Astrocyte of the cerebellum (primary cell): ENCODE results near the gene SULT2B1.

Source experiments
- DNase-seq: peaks from one replicate; pipeline ENCODE4 v3.0.0-alpha.2; 2011; ENCODE audit warnings: low read depth
- H3K4me3 ChIP-seq: 2 replicates; pipeline ENCODE4 v1.5.1; 2011; ENCODE audit warnings: mild to moderate bottlenecking, low read depth, low read length, moderate library complexity
- in situ Hi-C: cut with HindIII; loops from 2 replicates; pipeline ENCODE4 v1.10.0; 2017; ENCODE audit warnings: low sequenced_read_pairs
- TF ChIP-seq, protein P1 (sequence below): IDR thresholded peaks from 2 replicates; pipeline ENCODE4 v1.5.1; 2012; ENCODE audit warnings: low read length, low read depth, moderate library complexity, mild to moderate bottlenecking; ENCODE audit errors: missing control alignments

SULT2B1 gene

DNA sequence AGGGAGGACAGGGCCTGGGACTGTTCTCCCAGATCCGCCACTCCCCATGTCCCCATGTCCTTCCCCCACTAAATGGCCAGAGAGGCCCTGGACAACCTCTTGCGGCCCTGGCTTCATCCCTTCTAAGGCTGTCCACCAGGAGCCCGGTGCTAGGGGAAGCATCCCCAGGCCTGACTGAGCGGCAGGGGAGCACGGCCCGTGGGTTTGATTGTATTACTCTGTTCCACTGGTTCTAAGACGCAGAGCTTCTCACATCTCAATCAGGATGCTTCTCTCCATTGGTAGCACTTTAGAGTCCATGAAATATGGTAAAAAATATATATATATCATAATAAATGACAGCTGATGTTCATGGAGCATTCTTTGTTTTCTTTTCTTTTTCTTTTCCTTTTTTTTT lies 55.4 kb downstream of the SULT2B1 start:
- no peak overlapping the region for H3K4me3 ChIP-seq
- in situ Hi-C loops, result no loop called here
- no peak for DNase-seq
- TF ChIP-seq, protein P1, sequence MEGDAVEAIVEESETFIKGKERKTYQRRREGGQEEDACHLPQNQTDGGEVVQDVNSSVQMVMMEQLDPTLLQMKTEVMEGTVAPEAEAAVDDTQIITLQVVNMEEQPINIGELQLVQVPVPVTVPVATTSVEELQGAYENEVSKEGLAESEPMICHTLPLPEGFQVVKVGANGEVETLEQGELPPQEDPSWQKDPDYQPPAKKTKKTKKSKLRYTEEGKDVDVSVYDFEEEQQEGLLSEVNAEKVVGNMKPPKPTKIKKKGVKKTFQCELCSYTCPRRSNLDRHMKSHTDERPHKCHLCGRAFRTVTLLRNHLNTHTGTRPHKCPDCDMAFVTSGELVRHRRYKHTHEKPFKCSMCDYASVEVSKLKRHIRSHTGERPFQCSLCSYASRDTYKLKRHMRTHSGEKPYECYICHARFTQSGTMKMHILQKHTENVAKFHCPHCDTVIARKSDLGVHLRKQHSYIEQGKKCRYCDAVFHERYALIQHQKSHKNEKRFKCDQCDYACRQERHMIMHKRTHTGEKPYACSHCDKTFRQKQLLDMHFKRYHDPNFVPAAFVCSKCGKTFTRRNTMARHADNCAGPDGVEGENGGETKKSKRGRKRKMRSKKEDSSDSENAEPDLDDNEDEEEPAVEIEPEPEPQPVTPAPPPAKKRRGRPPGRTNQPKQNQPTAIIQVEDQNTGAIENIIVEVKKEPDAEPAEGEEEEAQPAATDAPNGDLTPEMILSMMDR, result no peak

GRCh38 chr19:48608798-48609263 lies 56.9 kb downstream of the SULT2B1 start:
- no peak for DNase-seq
- in situ Hi-C loops, result no loop called here
- TF ChIP-seq, protein P1, result peak; percentile 62
- no peak overlapping the region for H3K4me3 ChIP-seq

DNA sequence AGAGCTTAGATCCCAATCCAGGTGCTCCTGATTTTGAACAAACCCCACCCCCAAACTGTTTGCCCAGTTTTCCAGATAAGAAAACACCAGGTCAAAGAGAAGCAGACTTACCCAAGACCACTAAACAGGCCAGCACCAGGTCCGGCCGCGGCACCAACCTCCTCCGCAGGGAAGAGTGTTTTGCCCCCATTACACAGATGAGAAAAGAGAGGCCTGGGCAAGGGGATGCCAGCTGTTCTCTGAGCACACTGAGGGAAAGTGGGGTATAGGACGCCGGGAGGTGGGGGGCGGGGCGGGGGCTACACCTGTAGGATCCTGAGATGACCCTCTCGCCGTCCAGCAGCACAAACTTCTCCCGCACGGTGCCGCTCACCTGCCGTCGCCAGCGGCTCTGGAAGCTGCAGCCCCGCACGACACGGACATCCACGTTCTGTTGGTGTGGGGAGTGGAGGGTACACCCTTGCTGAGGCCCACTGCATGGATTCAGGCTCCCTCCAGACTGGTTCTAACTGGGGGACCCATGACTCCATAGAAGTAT lies 57.7 kb downstream of the SULT2B1 start:
- no peak overlapping the region for H3K4me3 ChIP-seq
- DNase-seq, result no peak
- in situ Hi-C loops, result no loop called here
- TF ChIP-seq, protein P1, result no peak

DNA sequence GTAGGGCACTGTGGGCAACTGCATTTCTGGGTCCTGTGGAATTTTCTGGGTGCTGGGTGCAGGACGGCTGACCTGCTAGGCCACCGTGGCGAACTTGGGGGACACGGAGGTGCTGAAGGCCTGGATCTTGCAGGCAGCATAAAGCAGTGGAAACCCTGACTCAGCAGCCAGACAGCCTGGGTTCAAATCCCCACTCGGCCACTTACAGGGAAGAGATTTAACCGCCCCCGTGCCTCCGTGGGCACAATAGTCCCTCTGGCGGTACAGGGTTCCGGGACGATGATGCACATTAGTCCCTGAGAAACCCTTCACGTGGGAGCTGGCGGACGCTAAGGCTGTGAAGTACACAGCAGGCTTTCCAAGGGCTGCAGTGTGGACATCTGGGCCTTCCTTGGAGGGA lies 59.9 kb downstream of the SULT2B1 start:
- no peak for DNase-seq
- in situ Hi-C loops, result no loop called here
- TF ChIP-seq, protein P1, result no peak
- H3K4me3 ChIP-seq, result no peak overlapping the region

DNA sequence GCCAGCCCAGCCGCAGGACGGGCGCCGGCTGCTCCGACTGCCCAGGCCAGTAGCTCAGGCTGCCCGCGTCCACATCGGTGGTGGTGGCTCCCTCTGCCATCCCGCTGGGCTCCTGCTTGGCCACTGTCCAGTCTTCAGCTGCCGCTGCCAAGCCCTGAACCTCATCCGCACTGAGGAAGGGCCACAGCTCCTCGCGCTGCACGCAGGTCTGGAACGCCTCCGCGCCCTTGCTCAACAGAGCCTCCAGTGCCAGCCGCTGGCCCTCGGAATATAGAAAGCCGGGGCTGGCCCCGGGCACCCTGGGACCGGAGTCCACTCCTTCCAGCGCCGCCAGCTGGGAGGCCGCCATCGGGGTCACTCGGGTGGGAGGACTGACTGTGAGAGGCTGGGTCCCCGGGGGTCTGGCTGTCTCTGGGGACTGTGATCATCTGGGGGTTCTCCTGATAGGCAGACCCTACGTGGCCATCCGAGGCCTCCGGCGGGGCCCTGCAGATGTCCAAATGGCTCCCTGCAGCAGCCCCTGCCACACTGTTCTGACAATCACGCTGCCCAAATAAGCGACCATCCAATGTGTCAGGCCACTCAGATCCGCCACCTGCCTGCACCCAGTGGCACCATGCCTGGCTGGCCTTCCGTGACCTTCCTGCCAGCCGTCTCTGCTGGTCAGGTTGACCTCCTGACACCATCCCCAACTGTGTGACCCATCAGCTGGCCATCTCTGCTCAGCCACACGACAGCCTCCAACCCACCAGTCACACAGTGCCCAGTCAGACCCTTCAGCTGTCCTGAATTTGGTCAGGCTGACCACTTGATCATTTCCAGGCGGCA lies 61.3 kb downstream of the SULT2B1 start:
- no peak overlapping the region for H3K4me3 ChIP-seq
- TF ChIP-seq, protein P1, result no peak
- no peak for DNase-seq
- in situ Hi-C loops, result no loop called here

DNA sequence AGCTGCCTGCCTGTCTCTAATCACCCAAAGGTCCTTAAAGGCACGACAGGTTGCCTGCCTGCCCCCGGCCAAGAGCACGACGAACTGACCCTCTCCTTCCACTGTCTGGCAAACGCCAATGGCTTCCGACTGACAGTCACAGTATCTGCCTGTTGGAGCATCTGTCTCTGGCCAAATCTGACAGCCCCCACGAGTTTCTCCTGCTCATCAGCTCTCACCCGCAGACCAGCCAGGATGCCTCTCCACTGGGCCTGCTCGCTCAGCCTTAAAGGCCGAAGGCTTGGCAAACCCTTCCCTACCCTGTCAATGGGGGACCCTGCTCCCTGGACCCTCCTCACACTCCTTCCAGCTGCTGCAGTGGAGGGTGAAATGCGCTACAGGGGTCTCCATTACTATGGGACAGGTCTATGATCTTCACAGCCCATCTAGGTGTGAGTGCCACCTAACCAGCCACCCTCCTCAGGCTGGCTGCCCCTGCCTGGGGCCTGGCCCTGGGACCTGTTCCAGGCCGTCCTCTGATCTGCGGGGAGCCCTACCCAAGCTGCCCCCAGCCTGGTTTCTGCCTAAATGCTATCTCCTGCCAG lies 62.0 kb downstream of the SULT2B1 start:
- H3K4me3 ChIP-seq, result no peak overlapping the region
- DNase-seq, result no peak
- TF ChIP-seq, protein P1, result no peak
- in situ Hi-C loops, result no loop called here
